Measurements from ENCODE around the gene DOCK4. TPM values are rescaled to one million over a fixed set of nuclear protein-coding genes. Genes with fewer than 3 reads are reported as not detected.

DOCK4 gene
- total and polyA plus RNA-seq, 7 donors = 1.8 to 12.7 (median 7.1) TPM

- intact Hi-C loops (cut with DNase I) = loop anchor here in 1 of 2 donors (10.0 kb wide), 3 partner anchors 119 to 281 kb away; partner anchors contain the start of gene LSMEM1
- ATAC-seq (no peak), DNase-seq (no peak)
- no peaks in the 10 kb centered on the region for H3K36me3 ChIP-seq (ENCODE audit: insufficient read depth in 1 of 2, low read depth in 1 of 2)
- H3K27ac ChIP-seq = no peak overlapping the region
- H3K4me3 ChIP-seq = peak overlapping the region; percentile 86
- no peaks in the 10 kb centered on the region for H3K27me3 ChIP-seq (ENCODE audit: insufficient read depth in 3 of 3, low read length in 2 of 3)
- no peak for TF ChIP-seq CTCF (IDR thresholded peaks at IDR 0.05)
- no peaks in the 10 kb centered on the region for H3K9me3 ChIP-seq
- H3K4me1 ChIP-seq = peaks cover 25% of the 10 kb centered on the region
- WGBS, 3 donors = 65 to 74% (median 66%) methylated on average over 4 of the region's 4 CpGs
Measured at GRCh38 chr7:112203365-112203739, 2.8 kb downstream of the DOCK4 start.

DNA sequence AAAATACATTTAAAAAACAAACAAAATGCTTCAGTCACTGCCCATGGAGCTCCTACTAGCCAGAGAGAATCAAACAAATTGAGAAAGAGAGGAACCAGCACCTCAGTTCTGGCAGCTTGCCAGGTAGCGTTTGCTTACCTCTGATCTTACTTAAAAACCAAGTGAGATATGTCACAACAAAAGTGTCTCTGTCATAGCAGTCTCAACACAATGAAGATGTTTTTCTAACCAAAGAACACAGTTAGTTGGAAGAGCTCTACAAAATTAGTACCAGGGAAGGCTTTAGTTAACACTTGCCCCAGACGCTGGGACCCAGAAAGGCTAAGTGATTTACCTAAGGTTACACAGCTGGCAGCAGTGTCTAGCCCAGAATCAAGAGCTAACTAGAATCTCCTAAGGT lies 3.4 kb downstream of the DOCK4 start:
- WGBS, 3 donors = 38 to 39% (median 39%) methylated on average over 2 of the region's 2 CpGs
- TF ChIP-seq CTCF (IDR thresholded peaks at IDR 0.05) = no peak
- no peaks in the 10 kb centered on the region for H3K9me3 ChIP-seq
- no peak overlapping the region for H3K27ac ChIP-seq
- H3K36me3 ChIP-seq (ENCODE audit: insufficient read depth in 1 of 2, low read depth in 1 of 2) = no peaks in the 10 kb centered on the region
- peak; percentile 31 to 57 for DNase-seq
- H3K27me3 ChIP-seq (ENCODE audit: insufficient read depth in 3 of 3, low read length in 2 of 3) = no peaks in the 10 kb centered on the region
- ATAC-seq = no peak
- peak overlapping the region; percentile 86 for H3K4me3 ChIP-seq
- intact Hi-C loops (cut with DNase I) = loop anchor here in 1 of 2 donors (10.0 kb wide), 3 partner anchors 118 to 282 kb away; partner anchors contain the start of gene LSMEM1
- peaks cover 26% of the 10 kb centered on the region for H3K4me1 ChIP-seq

DNA sequence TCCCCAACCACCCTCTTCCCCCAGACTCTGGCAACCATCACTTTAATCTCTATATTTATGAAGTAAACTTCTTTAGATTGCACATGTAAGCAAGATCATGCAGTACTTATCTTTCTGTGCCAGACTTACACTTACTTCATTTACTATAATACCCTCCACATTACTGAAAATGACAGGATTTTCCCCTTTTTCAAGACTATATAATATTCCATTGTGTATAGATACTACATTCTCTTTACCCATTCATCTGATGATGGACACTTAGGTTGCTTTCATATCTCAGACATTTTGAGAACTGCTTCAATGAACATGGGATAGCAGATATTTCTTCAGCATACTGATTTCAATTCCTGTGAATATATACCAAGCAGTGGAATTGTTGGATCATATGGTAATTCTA lies 4.4 kb downstream of the DOCK4 start:
- TF ChIP-seq CTCF (IDR thresholded peaks at IDR 0.05) = no peak
- H3K27ac ChIP-seq = no peak overlapping the region
- DNase-seq = no peak
- ATAC-seq = no peak
- H3K9me3 ChIP-seq = no peaks in the 10 kb centered on the region
- peaks cover 20% of the 10 kb centered on the region for H3K4me1 ChIP-seq
- no peaks in the 10 kb centered on the region for H3K36me3 ChIP-seq (ENCODE audit: insufficient read depth in 1 of 2, low read depth in 1 of 2)
- H3K4me3 ChIP-seq = no peak overlapping the region
- intact Hi-C loops (cut with DNase I) = loop anchor here in 1 of 2 donors (10.0 kb wide), 3 partner anchors 117 to 283 kb away; partner anchors contain the start of gene LSMEM1
- H3K27me3 ChIP-seq (ENCODE audit: insufficient read depth in 3 of 3, low read length in 2 of 3) = no peaks in the 10 kb centered on the region

DNA sequence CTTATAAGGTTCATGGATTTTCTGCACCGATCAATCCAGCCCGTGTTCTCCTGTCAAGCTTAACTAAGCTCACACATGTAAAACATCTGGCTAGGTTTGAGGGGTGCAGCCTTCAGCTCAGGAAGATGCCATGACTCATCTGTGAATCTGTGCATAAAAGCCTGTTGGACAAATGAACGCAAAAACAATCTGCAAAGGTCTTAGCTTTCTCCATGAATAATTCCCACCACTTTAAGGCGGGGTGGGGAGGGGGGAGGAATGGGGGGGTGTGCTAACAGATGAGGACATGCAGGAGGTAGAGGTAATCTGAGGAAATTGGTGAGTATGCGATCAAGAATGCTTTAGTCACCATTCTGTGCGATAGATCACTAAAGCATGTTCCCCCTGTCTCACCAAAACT lies 4.8 kb downstream of the DOCK4 start:
- DNase-seq (no peak), ATAC-seq (no peak)
- 71 to 76% (median 75%) methylated on average over 6 of the region's 6 CpGs for WGBS, 3 donors
- no peak for TF ChIP-seq CTCF (IDR thresholded peaks at IDR 0.05)
- Histone ChIP-seq H3K27me3 (ENCODE audit: insufficient read depth in 3 of 3, low read length in 2 of 3) (no peaks in the 10 kb centered on the region), H3K27ac (no peak overlapping the region), H3K4me1 (peaks cover 20% of the 10 kb centered on the region), H3K36me3 (ENCODE audit: insufficient read depth in 1 of 2, low read depth in 1 of 2) (no peaks in the 10 kb centered on the region), H3K4me3 (no peak overlapping the region), H3K9me3 (no peaks in the 10 kb centered on the region)
- intact Hi-C loops (cut with DNase I) = loop anchor here in 1 of 2 donors (10.0 kb wide), 3 partner anchors 117 to 283 kb away; partner anchors contain the start of gene LSMEM1

- ATAC-seq (no peak), DNase-seq (no peak)
- Histone ChIP-seq H3K4me1 (peaks cover 20% of the 10 kb centered on the region), H3K36me3 (ENCODE audit: insufficient read depth in 1 of 2, low read depth in 1 of 2) (no peaks in the 10 kb centered on the region), H3K4me3 (no peak overlapping the region), H3K27ac (no peak overlapping the region), H3K27me3 (ENCODE audit: insufficient read depth in 3 of 3, low read length in 2 of 3) (no peaks in the 10 kb centered on the region), H3K9me3 (no peaks in the 10 kb centered on the region)
- intact Hi-C loops (cut with DNase I) = loop anchor here in 1 of 2 donors (10.0 kb wide), 3 partner anchors 115 to 285 kb away; partner anchors contain the start of gene LSMEM1
- WGBS, 3 donors = 94 to 100% (median 98%) methylated on average over 1 of the region's 1 CpG
- no peak for TF ChIP-seq CTCF (IDR thresholded peaks at IDR 0.05)
Measured at GRCh38 chr7:112199672-112200071, 6.5 kb downstream of the DOCK4 start.

Measured in psoas muscle (tissue), 8 donors.